ENCODE data around the gene WHAMM. TPM values are rescaled to one million over a fixed set of nuclear protein-coding genes. Genes with fewer than 3 reads are reported as not detected.
A peak's percentile ranks its signal among the peaks of the same experiment; 100 is the strongest.

Gene WHAMM
- total RNA-seq, 6 experiments from 2014 or later, result 3.7 to 6.5 (median 4.7) TPM

GRCh38 chr15:82838096-82838735 lies 28.8 kb downstream of the WHAMM start:
- intact Hi-C loops (cut with DNase I), result no loop called here
- WGBS (ENCODE audit: insufficient coverage, low coverage, low lambda C conversion rate, missing lambda C conversion rate), result 97% methylated on average over 6 of the region's 14 CpGs
- H3K4me3 ChIP-seq, result no peak overlapping the region
- H3K4me1 ChIP-seq, result peaks cover 0 to 3% (median under 1%) of the 10 kb centered on the region in 4 donors
- peak in 1 of 4 donors; percentile 18 for ATAC-seq
- peaks cover 5 to 40% (median 15%) of the 10 kb centered on the region in 4 donors for H3K36me3 ChIP-seq
- no peaks in the 10 kb centered on the region for H3K9me3 ChIP-seq
- no peak for DNase-seq
- H3K27me3 ChIP-seq, result no peaks in the 10 kb centered on the region
- TF ChIP-seq CTCF (IDR thresholded peaks at IDR 0.05), result no peak
- no peak for TF ChIP-seq POLR2A (IDR thresholded peaks at IDR 0.05)
- H3K27ac ChIP-seq, result no peak overlapping the region

- Histone ChIP-seq H3K36me3 (peaks cover 3 to 30% (median 13%) of the 10 kb centered on the region in 4 donors), H3K27ac (no peak overlapping the region), H3K4me3 (no peak overlapping the region), H3K27me3 (no peaks in the 10 kb centered on the region), H3K4me1 (no peaks in the 10 kb centered on the region), H3K9me3 (no peaks in the 10 kb centered on the region)
- no peak for DNase-seq
- intact Hi-C loops (cut with DNase I), result no loop called here
- ATAC-seq, result no peak
- no peak for TF ChIP-seq CTCF (IDR thresholded peaks at IDR 0.05)
- TF ChIP-seq POLR2A (IDR thresholded peaks at IDR 0.05), result no peak
These were observed 29.7 kb downstream of the WHAMM start for GRCh38 chr15:82839136-82839535.

- TF ChIP-seq POLR2A (IDR thresholded peaks at IDR 0.05), result no peak
- no peak for TF ChIP-seq CTCF (IDR thresholded peaks at IDR 0.05)
- WGBS (ENCODE audit: insufficient coverage, low coverage, low lambda C conversion rate, missing lambda C conversion rate), result 96% methylated on average over 3 of the region's 4 CpGs
- no peaks in the 10 kb centered on the region for H3K9me3 ChIP-seq
- intact Hi-C loops (cut with DNase I), result loop anchor here in 1 of 2 donors (10.0 kb wide), 1 partner anchor 135 kb away; no protein-coding TSS in a partner anchor
- no peaks in the 10 kb centered on the region for H3K27me3 ChIP-seq
- ATAC-seq (no peak), DNase-seq (no peak)
- no peak overlapping the region for H3K4me3 ChIP-seq
- H3K4me1 ChIP-seq, result no peaks in the 10 kb centered on the region
- peaks cover 0 to 20% (median 6%) of the 10 kb centered on the region in 4 donors for H3K36me3 ChIP-seq
- no peak overlapping the region for H3K27ac ChIP-seq
These were observed 30.7 kb downstream of the WHAMM start for GRCh38 chr15:82840166-82840565.

- intact Hi-C loops (cut with DNase I), result loop anchor here in 1 of 2 donors (10.0 kb wide), 1 partner anchor 131 kb away; no protein-coding TSS in a partner anchor
- Histone ChIP-seq H3K4me1 (peaks cover 0 to 5% (median under 1%) of the 10 kb centered on the region in 4 donors), H3K27me3 (no peaks in the 10 kb centered on the region), H3K9me3 (no peaks in the 10 kb centered on the region), H3K4me3 (no peak overlapping the region), H3K27ac (no peak overlapping the region), H3K36me3 (no peaks in the 10 kb centered on the region)
- DNase-seq (no peak), ATAC-seq (no peak)
- TF ChIP-seq POLR2A (IDR thresholded peaks at IDR 0.05) (no peak), CTCF (IDR thresholded peaks at IDR 0.05) (no peak)
- WGBS (ENCODE audit: insufficient coverage, low coverage, low lambda C conversion rate, missing lambda C conversion rate), result 82% methylated on average over 3 of the region's 3 CpGs
These were observed 34.1 kb downstream of the WHAMM start for GRCh38 chr15:82843566-82843965.
